H1 (cell line): Measurements from ENCODE around the gene DGKH. TPM values are rescaled to one million over a fixed set of nuclear protein-coding genes. Genes with fewer than 3 reads are reported as not detected.

ENCODE experiments used
- BACH1 ChIP-seq: IDR thresholded peaks from 2 replicates; pipeline ENCODE4 v1.6.1; 2012; ENCODE audit warnings: low read length, improper control_type of control experiment
- polyA plus RNA-seq, 7 experiments: library from polyadenylated mRNA; depleted of rRNA in 3 of 7; stranded (reverse) in 5 of 7; unstranded in 2 of 7; fragments of >200 nt in 5 of 7; fragments of 200-250 nt in 2 of 7; gene quantifications; 1 replicate in 5 of 7; 2 replicates in 1 of 7; 4 replicates in 1 of 7; pipeline versions ENCODE4 v1.2.1 to v1.2.3, GENCODE V29; 2011 to 2013; ENCODE audit warnings: missing spikeins in 2 of 7, mixed read lengths in 2 of 7
- total RNA-seq: library from RNA; stranded (reverse); fragmentation: NEBNext Ultra II Directional; extraction: Animal tissue kit (Norgen Biotek cat#: 25700); gene quantifications from 2 replicates; pipeline ENCODE4 v1.2.1, GENCODE V29; 2021

DGKH gene
- total and polyA plus RNA-seq, 2 of the 8 experiments (the other 6 are each of a cell fraction or from before 2014, with no cell fraction given), result 2.1 to 7.9 TPM

DNA sequence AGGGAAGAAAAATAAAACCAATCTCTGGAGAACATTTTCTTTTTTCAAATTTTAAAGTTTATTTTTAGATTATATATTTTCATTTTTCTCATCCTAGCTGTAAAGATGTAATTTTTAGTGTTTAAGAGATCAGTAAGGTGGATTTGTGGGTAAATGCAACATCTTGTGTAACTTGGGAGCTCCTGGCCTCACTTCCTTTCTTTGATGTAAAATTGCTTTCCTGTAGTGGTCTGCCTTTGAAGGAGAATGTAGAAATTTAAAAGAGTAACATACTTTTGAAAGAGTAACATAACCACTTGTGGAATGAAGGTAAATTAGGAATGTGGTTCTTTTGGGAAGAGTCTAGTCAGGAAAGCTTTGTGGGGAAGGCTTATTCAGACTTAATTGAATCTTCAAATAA is 127.8 kb downstream of the DGKH start (continued):
- TF ChIP-seq BACH1, result no peak
